GM21526 (cell line): ENCODE data around the gene OVAAL.

Experiments
- ATAC-seq: cut with Tn5 transposase; IDR thresholded peaks from one replicate; pipeline ENCODE4 v1.9.1; 2021; ENCODE audit warnings: moderate library complexity; ENCODE audit not compliant: unreplicated experiment, low FRiP score

The OVAAL gene

DNA sequence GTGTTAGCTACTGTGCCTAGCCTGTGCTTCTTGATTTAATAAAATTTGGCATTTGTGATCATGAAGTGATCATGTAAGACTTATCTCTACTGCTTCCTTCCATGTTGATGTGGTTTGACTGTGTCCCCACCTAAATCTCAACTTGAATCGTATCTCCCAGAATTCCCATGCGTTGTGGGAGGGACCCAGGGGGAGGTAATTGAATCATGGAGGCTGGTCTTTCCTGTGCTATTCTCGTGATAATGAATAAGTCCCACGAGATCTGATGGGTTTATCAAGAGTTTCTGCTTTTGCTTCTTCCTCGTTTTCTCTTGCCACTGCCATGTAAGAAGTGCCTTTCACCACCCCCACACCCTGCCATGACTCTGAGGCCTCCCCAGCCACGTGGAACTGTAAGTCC, at the start of gene OVAAL:
TSS of gene OVAAL (plus strand) at position 301 of the 400 bp plus-strand sequence.
- no peak for ATAC-seq

DNA sequence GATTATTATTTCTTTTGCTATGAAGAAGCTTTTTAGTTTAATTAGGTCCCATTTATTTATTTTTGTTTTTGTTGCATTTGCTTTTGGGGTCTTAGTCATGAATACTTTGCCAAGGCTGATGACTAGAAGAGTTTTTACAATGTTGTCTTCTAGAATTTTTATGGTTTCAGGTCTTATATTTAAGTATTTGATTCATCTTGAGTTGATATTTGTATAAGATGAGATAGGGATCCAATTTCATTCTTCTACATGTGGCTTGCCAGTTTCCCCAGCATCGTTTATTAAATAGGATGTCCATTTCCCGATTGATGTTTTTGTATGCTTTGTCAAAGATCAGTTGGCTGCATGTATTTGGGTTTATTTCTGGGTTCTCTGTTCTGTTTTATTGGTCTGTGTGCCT, 47.9 kb upstream of the OVAAL start:
- ATAC-seq = no peak

DNA sequence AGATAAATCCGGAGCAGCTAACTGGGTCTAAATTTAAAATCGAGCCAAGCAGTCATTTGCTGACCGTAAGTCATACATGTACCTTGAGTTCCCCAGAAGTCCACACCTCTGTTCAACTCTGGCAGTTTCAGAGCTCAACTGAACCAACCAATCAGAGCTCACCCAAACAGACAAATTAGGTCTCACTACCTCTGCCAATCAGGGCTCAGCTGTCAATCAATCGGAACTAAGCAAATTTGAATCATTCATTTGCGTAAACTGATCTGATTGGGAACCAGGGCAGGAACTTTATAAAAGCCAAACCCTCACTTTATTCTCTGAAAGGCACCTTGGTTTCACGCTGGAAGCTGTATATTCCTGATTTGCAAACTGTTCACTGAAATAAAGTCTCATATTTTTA, 45.2 kb upstream of the OVAAL start:
- no peak for ATAC-seq

DNA sequence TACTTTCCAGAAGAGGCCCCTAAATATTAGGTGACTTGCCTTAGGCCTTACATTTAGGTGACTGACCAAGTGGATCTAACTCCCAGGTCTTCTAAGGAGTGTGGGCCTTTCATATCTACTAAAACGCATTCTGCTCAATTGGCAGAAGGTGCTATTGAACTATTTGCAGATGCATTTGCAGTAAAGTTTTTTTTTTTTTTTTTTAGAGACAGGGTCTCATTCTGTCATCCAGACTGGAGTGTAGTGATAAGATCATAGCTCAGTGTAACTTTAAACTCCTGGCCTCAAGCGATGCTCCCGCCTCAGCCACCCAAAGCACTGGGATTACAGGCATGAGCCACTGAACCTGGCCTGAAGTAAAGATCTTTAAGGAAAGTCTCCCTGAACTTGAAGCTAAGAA, 43.4 kb upstream of the OVAAL start:
- no peak for ATAC-seq

DNA sequence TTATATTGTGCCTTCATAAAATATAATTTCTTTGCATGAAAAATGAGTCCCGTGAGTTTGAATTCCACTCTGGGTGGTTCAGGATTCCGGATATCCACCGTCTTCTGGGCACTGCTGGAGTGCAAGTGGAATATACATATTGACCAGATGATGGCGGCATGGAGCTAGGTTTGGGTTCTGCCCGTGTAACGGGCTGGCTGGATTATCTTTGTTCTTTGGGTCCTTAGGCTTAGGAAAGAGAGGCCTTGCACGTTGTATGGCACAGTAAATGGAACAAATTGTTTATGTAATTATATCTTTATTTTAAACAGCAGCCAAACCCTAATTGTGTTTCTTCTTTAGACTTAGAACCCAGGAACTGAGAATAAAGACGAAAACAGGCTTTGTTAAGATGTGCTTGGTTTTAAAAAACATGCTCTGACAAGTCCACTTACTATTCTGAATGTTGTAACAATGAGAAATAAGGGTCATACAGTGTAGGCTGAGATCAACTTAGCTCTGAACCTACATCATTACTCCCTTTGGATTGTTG, 42.8 kb upstream of the OVAAL start:
- peak; percentile 93 for ATAC-seq

DNA sequence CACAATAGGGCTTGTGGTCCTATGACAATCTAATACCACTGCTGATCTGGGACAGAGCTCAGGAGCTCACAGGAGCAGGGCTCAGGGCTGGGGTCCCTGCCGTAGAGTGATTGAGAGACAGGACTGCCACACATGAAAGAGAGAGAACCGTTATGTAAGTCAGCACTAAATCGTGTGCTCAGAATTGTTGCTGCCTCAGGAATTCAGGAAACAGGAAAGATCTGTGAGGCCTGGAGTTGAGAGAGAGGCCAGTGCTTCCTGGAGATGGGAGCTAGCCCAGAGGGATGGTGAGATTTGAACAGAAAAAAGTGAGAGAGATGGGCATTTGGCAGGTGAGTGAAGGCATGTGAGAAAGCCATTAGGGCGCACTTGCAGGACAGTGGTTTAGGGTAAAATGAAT, 38.9 kb upstream of the OVAAL start:
- ATAC-seq = no peak

DNA sequence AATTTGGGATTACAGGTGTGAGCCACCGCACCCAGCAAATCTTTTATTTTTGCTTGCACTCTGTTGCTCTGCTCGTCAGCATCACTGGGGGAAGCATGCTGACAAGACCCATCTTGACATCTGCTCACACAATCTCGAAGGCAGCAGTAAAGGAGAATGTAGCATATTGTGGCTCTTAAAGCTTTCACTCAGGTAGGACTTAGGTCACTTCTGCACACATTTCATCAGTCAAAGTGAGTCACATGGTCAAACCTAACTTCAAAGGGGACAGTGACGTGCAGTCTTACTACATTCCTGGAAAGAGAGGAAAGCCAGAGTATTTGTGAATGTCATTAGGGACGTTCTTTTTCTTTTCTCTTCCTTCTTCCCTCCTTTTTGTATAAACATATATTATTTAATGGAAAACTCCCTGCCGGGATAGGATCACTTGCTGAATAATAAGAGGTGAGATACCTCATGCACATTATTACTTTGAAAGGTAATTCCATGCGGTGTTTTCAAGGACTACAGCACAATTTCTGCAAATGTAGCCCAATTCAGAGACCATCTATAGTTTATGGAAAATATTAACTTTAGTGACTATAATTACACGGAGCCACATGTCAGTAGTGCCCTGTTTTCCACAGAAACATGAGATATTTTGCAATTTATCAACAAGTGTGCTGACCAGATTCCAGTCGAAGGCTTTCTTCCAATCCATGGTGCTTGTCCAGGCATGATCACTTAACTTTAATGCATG, 37.1 kb upstream of the OVAAL start:
- no peak for ATAC-seq

DNA sequence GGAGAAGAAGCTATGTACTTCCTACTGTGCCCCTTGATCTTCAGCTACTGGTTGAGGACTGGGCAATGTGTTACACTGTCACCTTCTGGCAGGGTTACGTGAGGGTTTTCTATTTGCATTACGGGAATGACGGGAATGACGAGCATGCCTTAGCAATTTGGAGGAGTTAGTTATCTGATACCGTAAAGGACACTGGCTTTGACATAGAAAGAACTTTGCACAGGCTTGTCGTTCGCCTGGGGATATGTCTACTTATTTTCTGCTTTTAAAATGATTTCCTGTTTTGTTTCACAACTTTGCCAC, 36.6 kb upstream of the OVAAL start:
- ATAC-seq = no peak

DNA sequence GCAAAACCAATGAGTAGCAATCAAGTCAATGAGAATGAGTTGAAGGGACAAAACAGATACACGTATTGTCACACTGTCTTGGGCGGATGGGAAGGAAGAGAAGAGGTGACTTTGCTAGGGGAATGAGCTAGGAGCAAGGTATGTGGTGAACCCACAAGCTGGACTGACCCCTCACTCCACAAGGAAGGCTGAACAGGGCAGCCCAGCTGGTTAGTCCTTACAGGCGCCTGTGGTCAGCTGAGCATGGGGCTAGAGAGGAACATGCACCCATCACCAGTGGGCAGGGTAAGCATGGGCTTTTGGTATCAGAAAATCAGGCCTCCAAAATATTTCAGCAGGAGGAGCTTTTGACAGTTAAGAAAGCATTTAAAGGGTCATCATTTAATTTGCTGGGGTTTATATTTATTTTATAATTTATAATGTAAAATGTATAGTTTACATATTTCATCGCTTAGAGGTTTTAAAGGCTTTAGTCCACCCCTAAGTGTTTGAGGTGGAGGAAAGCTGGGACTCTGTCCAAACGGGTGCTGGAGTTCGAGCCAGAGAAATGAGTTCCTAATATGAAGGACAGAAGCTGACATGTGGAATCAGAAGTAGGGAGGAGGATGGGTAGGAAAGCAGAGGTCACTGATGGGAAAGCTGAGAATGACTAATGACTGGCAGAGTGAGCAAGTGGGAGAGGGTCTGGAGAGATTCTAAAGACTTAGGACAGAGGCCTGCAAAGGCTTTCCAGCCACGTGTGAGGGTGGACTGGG, 34.4 kb upstream of the OVAAL start:
- ATAC-seq = no peak

DNA sequence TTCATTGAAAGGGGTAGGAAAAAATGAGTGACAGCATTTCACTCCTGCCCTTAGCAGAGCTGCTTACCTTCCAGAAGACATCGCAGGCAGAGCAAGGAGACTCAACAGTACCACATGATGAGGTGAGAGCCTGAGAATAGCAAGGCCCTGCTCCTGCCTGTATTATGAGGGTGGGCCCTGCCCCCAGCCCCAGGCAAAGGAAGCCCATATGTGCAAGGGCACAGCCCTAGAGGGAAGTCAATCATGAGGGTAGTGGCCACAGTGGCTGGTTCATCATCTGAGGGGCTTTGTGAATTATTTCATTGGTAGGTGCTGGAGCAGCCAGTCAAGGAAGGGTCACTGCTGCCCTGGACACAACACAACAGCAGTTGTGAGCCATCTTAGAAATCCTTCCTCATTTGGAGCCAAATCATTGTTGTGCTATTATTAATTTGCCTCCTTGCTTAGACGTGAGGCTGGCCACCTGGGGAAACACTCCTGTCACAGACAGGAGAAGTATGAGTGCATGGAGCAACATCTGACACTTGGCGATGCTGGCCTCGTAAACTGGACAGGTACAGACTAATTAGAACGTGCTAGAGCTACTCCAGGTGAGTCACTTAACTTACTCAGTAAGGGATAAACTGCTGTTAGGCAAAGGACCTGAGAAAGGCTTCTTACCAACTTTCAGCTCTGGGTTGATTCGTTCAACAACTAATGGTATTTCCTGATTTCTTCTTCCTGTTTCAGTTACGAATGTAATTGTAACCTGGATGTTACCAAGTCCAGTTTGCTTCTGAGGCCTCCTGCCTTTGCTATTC, 33.6 kb upstream of the OVAAL start:
- no peak for ATAC-seq

DNA sequence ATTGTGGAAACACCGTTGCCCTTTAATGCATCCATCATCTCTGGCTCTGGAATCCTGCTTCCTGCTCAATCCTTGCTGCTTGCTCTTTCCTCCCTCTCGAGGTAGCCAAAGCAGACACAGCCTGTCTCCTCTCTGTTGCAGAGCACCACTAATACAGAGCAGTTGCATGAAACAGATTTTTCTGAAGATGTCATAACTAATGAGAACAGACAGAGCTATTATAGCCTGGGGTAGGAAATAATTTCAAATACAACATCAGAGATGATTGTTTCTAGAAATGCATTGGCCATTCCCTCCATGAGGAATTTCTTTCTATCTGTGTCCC, 33.1 kb upstream of the OVAAL start:
- ATAC-seq = no peak

DNA sequence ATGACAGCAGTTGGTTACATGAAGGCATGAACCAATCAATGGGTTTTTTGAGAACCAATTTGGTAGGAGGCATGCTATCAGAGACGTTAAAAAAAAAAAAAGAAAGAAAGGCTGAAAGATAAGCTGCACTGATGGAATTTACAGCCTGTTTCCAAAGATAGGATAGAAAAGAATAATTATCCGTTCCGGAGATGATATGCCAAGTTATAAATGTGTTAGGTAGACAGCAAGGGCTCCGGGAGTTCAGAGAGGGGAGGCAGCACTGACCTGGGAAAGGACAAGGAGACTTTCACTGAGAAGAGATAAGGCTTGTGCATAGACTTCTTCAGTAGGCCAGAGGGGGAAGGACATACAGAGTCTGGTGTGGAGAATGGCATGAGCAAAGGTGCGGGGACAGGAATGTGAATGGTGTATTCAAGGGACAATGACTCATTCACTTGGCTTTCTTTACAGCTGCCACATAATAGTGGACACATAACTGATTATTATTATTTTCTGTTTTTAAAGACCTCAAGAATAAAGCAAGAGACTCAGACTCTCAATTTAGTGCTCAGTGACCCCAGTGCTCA, 31.6 kb upstream of the OVAAL start:
- ATAC-seq = no peak

DNA sequence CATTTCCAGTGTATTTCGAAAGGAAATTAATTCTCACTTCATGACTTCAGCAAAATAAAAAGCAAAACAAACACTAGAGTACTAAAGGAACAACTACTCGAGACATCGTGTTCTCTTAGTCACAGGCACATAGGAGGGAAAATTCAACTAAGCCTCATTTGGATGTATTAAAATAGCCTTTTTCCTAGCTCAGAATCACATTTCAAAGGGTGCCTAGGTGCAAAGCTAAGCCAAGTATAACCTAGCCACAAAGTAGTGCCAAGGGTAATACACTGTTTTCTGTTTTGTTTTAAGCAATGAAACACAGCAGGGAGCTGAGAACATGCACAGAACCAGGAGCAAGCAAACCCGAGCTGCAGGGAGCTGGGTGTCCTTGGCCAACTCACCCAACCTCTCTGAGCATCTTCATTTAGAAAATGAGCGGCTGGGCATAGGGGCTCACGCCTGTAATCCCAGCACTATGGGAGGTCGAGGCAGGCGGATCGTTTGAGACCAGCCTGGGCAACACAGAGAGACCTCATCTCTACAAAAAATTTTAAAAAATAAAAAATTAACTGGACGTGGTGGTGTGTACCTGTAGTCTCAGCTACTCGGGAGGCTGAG, 29.8 kb upstream of the OVAAL start:
- no peak for ATAC-seq

DNA sequence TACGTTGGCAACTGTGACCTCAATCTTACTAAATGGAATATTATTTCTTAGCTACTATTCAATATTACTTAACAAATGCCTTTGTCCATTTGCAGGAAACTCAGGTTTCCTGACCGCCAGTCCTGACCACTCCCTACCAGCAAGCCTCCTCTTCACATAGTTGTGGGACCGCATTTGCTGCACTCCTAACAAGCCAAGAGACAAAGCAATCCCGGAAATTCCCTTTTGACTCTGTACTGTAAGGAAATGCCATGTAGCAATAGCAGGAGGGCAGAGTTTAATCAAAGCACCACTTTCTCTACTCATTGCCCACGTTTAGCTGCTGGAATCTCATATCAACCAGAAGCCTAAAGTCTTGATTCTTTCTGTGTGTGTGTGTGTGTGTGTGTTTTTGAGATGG, 28.3 kb upstream of the OVAAL start:
- ATAC-seq = no peak

DNA sequence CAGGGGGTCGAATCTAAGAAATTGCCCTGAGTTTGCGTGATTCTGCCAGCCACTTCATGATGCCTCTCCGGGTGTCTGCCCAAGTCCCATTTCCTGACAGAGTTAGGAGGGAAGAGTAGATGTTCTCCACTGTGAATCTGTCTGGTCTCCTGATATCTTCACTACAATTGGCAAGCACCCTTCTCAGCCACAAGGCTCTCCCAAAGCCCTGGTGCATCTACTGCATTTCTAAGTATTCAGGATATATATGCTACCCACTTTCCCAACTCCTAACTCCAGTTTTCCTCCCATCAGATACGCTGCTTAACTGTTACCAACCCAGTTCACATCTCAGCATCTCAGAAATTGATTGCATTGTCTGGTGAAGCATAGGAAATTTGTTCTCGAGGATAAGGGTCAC, 25.9 kb upstream of the OVAAL start:
- no peak for ATAC-seq

DNA sequence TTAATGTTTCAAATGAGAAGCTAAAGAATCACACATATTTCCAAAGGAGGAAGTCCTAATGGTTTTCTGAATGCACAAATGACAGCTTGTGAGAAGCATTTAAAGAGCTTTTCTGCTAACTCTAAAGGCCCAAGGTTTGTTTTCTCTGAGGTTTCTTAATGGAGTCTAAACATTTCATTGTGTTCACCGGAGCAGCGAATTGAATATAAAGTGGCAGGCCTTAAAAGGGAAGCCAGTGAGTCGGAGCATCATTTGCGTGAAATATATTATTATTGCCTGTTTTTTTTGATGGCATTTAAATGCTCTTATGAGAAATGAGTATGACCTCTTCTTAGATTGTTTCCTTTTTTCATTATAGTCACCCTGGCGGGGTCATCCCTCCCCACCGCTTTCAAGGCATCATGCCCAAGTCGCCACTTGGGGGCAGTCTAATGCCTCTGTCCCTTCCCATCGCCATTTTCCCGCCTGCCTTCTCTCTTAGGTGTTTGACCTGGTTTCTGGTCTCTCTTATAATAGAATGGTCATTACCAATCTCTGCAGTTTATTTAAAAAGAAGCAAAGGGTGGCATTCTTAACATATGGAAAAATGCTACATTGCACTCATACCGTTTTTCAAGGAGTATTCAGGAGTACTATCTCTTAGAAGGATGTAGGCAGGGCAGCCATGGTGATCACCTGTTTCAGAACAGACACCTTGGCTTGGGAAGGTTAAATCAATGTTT, 25.3 kb upstream of the OVAAL start:
- no peak for ATAC-seq

DNA sequence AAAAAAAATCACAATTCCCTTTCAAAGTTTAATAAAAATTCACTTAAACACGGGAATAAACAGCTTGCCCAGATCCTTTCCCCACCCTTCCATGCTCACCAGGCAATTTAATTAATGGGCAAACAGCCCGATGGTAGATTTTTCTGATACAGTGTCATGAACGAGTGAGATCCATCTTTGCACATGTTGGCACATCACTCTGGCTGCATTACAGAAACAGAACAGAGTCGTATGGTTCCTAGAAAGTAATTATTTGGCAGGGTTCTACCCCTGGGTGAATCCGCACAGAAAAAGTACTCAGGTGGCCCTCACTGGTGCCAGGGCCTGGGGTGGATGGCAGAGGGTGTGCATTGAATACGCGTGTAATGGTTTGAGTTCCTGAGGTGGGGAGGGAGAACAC, 24.6 kb upstream of the OVAAL start:
- ATAC-seq = no peak

DNA sequence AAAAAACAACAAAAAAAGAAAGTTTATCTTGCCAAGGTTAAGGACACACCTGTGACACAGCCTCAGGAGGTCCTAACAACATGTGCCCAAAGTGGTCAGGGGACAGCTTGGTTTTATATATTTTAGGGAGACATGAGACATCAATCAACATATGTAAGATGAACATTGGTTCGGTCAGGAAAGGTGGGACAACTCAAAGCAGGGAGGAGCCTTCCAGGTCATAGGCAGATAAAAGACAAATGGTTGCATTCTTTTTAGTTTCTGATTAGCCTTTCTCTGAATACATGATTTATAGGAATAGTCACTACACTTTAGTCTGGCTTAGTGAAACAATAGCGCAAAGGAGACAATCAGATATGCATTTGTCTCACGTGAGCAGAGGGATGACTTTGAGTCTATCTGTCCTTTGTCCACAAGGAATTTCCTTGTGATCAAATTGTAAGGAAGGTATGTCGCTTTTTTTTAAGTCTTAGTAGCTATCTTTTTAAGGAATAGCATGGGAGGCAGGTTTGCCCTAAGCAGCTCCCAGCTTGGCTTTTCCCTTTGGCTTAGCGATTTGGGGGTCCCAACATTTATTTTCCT, 23.3 kb upstream of the OVAAL start:
- ATAC-seq = no peak

DNA sequence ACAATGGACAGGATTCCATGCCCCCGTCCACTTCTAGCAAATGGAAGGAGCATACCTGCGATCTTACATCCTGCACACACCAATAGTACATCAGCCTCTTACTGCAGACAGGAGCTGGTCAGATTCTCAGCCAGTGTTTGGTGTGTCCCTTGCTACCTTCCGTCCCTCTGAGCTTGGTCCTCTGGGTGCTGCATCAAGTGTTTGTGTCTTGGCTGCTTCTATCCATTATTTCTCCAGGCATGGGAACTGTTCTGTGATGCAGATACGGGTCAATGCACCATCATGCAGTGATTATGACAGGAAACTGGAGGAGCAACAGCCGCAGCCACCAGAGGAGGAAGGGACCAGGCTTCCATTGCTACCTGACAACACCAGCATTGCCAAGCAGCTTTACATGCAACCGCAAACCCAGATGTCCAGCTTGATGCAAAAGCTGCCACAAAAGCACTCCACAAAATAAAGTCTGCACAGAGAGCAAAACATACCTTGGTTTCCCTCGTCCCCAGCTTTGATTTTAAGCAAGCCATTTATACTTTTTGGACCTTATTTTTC, 21.9 kb upstream of the OVAAL start:
- ATAC-seq = no peak

DNA sequence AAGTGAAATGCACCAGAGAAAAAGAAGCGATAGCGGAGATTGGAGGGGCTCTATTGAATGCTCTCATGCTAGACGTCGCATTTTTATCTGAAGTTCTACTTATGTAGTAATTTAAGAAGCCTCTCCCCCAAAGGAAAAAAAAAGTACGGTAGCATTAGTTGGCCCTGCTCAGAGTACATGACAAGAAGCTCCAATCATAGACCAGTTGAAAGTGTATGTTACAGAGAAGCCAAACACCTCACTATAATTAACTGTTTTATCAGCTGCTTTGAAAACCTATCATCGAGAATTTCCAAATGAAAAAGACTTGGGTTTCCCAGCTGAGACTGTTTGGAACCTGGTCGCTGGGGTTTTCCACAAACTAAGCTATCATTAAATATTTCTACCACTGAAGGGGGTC, 19.6 kb upstream of the OVAAL start:
- no peak for ATAC-seq
